ENCODE results near the gene UNC5C. TPM values are rescaled to one million over a fixed set of nuclear protein-coding genes. Genes with fewer than 3 reads are reported as not detected.

UNC5C gene
- total and polyA plus RNA-seq, 3 donors from 2014 or later, result 6.8 to 22.8 (median 20.5) TPM

GRCh38 chr4:95371476-95372224 is 177.1 kb downstream of the UNC5C start:
- Histone ChIP-seq H3K27ac (no peak overlapping the region), H3K9me3 (no peaks in the 10 kb centered on the region), H3K4me1 (no peaks in the 10 kb centered on the region), H3K4me3 (no peak overlapping the region), H3K36me3 (ENCODE audit: low read depth, missing control alignments) (no peaks in the 10 kb centered on the region), H3K27me3 (no peaks in the 10 kb centered on the region)
- no peak for DNase-seq
- intact Hi-C loops (cut with DNase I; ENCODE audit: low total_unique reads), result no loop called here
- 83 to 88% methylated on average over 3 of the region's 3 CpGs for WGBS, 2 donors
- TF ChIP-seq POLR2A (IDR thresholded peaks at IDR 0.05) (no peak), CTCF (IDR thresholded peaks at IDR 0.05) (no peak)

- Histone ChIP-seq H3K27ac (no peak overlapping the region), H3K9me3 (no peaks in the 10 kb centered on the region), H3K36me3 (ENCODE audit: low read depth, missing control alignments) (no peaks in the 10 kb centered on the region), H3K4me3 (no peak overlapping the region), H3K27me3 (no peaks in the 10 kb centered on the region), H3K4me1 (peaks cover 7% of the 10 kb centered on the region)
- WGBS, 2 donors, result 85 to 87% methylated on average over 2 of the region's 2 CpGs
- intact Hi-C loops (cut with DNase I; ENCODE audit: low total_unique reads), result no loop called here
- no peak for DNase-seq
- TF ChIP-seq POLR2A (IDR thresholded peaks at IDR 0.05), result no peak
- no peak for TF ChIP-seq CTCF (IDR thresholded peaks at IDR 0.05)
These were observed 180.9 kb downstream of the UNC5C start for GRCh38 chr4:95367824-95368223.

- no peak overlapping the region for H3K27ac ChIP-seq
- peaks cover 7% of the 10 kb centered on the region for H3K4me1 ChIP-seq
- H3K27me3 ChIP-seq, result no peaks in the 10 kb centered on the region
- no peaks in the 10 kb centered on the region for H3K9me3 ChIP-seq
- 90 to 100% methylated on average over 1 of the region's 1 CpG for WGBS, 2 donors
- DNase-seq, result no peak
- no peaks in the 10 kb centered on the region for H3K36me3 ChIP-seq (ENCODE audit: low read depth, missing control alignments)
- no peak overlapping the region for H3K4me3 ChIP-seq
- intact Hi-C loops (cut with DNase I; ENCODE audit: low total_unique reads), result no loop called here
- TF ChIP-seq CTCF (IDR thresholded peaks at IDR 0.05) (no peak), POLR2A (IDR thresholded peaks at IDR 0.05) (no peak)
These were observed 184.8 kb downstream of the UNC5C start for GRCh38 chr4:95363966-95364365.

- no peak for DNase-seq
- H3K27ac ChIP-seq, result no peak overlapping the region
- no peak for TF ChIP-seq POLR2A (IDR thresholded peaks at IDR 0.05)
- no peak for TF ChIP-seq CTCF (IDR thresholded peaks at IDR 0.05)
- intact Hi-C loops (cut with DNase I; ENCODE audit: low total_unique reads), result no loop called here
- 72 to 83% methylated on average over 2 of the region's 2 CpGs for WGBS, 2 donors
- H3K27me3 ChIP-seq, result no peaks in the 10 kb centered on the region
- peaks cover 7% of the 10 kb centered on the region for H3K4me1 ChIP-seq
- no peaks in the 10 kb centered on the region for H3K9me3 ChIP-seq
- H3K36me3 ChIP-seq (ENCODE audit: low read depth, missing control alignments), result no peaks in the 10 kb centered on the region
- no peak overlapping the region for H3K4me3 ChIP-seq
These were observed 185.2 kb downstream of the UNC5C start for GRCh38 chr4:95363559-95363925.
